ENCODE data around the gene LPXN. TPM values are rescaled to one million over a fixed set of nuclear protein-coding genes. Genes with fewer than 3 reads are reported as not detected.

The LPXN gene
- total and polyA plus RNA-seq, 2 donors (not counting 3 experiments of a cell fraction or from before 2014, with no cell fraction given) = 6.2 TPM

- FAIRE-seq (no peak), DNase-seq (ENCODE audit: low read depth, low spot score) (no peak)
- Histone ChIP-seq H3K4me2 (ENCODE audit: insufficient read depth, low read length) (no peak overlapping the region), H3K79me2 (ENCODE audit: control insufficient read depth, insufficient read depth, low read length) (no peaks in the 10 kb centered on the region), H4K20me1 (replicated peaks; ENCODE audit: control insufficient read depth, extremely low read depth, insufficient read depth, low read length) (no peaks in the 10 kb centered on the region), H3K4me1 (ENCODE audit: control insufficient read depth, extremely low read depth, insufficient read depth, low read length) (no peaks in the 10 kb centered on the region), H2AFZ (ENCODE audit: low read depth, low read length) (no peak overlapping the region), H3K4me3 (replicated peaks in 1 of 3; ENCODE audit: insufficient read depth in 1 of 3, low read depth in 1 of 3, low read length in 3 of 3) (no peak overlapping the region), H3K9ac (replicated peaks; ENCODE audit: extremely low read depth, insufficient read depth, low read length) (no peak overlapping the region), H3K9me3 (replicated peaks; ENCODE audit: control insufficient read depth, insufficient read depth, low read length) (no peaks in the 10 kb centered on the region), H3K27ac (ENCODE audit: insufficient read depth, low read depth, low read length) (no peak overlapping the region), H3K9me1 (replicated peaks; ENCODE audit: control insufficient read depth, extremely low read depth, insufficient read depth, low read length) (no peaks in the 10 kb centered on the region), H3K27me3 (ENCODE audit: control insufficient read depth in 2 of 2, insufficient read depth in 2 of 2, low read length in 2 of 2) (no peaks in the 10 kb centered on the region), H3K36me3 (ENCODE audit: control insufficient read depth in 2 of 2, extremely low read depth in 1 of 2, insufficient read depth in 2 of 2, low read length in 2 of 2) (peaks cover 24 to 48% of the 10 kb centered on the region in 2 experiments)
- dilution Hi-C loops (cut with MboI; ENCODE audit: extremely low pct_ligation_motif_present, low sequenced_read_pairs) = no loop called here
- BruUV-seq (replicated peaks) = no TSS peak
- ChIA-PET POLR2A (no interaction called here), CTCF (interaction anchor here (1.0 kb wide), 1 partner anchor 48 kb away, joined by 3 read pairs; no protein-coding TSS in a partner anchor)
- intact Hi-C loops (cut with micrococcal nuclease) = no loop called here
- TF ChIP-seq GATA2 (IDR thresholded peaks at IDR 0.05; ENCODE audit: insufficient read depth, insufficient read length, low read depth, low read length) (no peak), EZH2 (IDR thresholded peaks at IDR 0.05; ENCODE audit: borderline replicate concordance, low read depth, low read length, severe bottlenecking) (no peak), POLR2A (IDR thresholded peaks at IDR 0.05; ENCODE audit: low read depth, low read length) (no peak), MYC (IDR thresholded peaks at IDR 0.05; ENCODE audit: low read depth, low read length) (no peak), POLR2AphosphoS5 (IDR thresholded peaks at IDR 0.05; ENCODE audit: insufficient read depth, low read depth, low read length) (no peak), JUN (IDR thresholded peaks at IDR 0.05; ENCODE audit: borderline replicate concordance, insufficient read depth, insufficient read length, low read depth) (no peak), FOS (IDR thresholded peaks at IDR 0.05; ENCODE audit: borderline replicate concordance, insufficient read depth, low read length) (no peak)
- TF ChIP-seq, protein P1, sequence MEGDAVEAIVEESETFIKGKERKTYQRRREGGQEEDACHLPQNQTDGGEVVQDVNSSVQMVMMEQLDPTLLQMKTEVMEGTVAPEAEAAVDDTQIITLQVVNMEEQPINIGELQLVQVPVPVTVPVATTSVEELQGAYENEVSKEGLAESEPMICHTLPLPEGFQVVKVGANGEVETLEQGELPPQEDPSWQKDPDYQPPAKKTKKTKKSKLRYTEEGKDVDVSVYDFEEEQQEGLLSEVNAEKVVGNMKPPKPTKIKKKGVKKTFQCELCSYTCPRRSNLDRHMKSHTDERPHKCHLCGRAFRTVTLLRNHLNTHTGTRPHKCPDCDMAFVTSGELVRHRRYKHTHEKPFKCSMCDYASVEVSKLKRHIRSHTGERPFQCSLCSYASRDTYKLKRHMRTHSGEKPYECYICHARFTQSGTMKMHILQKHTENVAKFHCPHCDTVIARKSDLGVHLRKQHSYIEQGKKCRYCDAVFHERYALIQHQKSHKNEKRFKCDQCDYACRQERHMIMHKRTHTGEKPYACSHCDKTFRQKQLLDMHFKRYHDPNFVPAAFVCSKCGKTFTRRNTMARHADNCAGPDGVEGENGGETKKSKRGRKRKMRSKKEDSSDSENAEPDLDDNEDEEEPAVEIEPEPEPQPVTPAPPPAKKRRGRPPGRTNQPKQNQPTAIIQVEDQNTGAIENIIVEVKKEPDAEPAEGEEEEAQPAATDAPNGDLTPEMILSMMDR (IDR thresholded peaks at IDR 0.05; ENCODE audit: extremely low read depth in 1 of 2, insufficient read depth in 1 of 2, low read depth in 1 of 2, low read length in 2 of 2) = no peak
- TF ChIP-seq, protein P2, sequence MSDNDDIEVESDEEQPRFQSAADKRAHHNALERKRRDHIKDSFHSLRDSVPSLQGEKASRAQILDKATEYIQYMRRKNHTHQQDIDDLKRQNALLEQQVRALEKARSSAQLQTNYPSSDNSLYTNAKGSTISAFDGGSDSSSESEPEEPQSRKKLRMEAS (IDR thresholded peaks at IDR 0.05; ENCODE audit: insufficient read depth, insufficient read length) = no peak
These were observed 39.9 kb upstream of the LPXN start for GRCh38 chr11:58615559-58615958.

Measured in endothelial cell of umbilical vein (primary cell).